Stimulated activated CD8-positive, alpha-beta memory T cell treated with anti-CD3 and anti-CD28 coated beads, Interleukin-7, amount 100 ng/mL, for 24 hours (primary cell): ENCODE measurements around the gene KRTCAP2.

Experiments
- DNase-seq: peaks from one replicate; pipeline ENCODE4 v3.0.0-alpha.2; 2020; ENCODE audit warnings: low read depth

Gene KRTCAP2

DNA sequence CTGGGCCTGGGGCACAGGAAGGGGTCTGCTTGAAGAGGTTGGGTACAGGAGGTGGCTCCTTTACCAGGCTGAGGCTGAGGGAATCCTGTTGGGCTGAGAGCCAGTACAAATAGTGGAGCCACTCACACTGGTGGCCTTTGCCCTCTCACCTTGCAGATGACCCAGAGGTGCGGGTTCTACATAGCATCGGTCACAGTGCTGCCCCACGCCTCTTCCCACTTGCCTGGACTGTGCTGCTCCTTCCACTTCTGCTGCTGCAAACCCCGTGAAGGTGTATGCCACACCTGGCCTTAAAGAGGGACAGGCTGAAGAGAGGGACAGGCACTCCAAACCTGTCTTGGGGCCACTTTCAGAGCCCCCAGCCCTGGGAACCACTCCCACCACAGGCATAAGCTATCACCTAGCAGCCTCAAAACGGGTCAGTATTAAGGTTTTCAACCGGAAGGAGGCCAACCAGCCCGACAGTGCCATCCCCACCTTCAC is 39.3 kb downstream of the KRTCAP2 start:
- DNase-seq, result no peak

DNA sequence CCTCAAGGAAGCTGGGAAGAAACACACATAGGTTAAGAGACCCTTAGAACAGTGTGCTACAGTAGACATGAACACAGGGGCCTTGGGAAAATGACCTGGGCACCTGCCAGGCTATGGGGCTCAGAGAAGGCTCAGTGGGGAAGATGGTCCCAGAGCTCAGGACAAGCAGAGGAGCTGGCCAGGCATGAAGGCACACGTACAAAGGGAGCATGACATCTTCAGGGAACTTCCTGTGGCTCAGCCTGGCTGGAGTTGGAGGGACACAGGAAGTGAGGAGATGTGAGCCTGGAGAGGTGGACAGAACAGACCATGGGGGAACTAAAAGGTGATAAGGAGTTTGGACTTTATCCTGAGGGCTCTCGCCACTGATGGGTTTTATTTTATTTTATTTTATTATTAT is 41.2 kb downstream of the KRTCAP2 start:
- no peak for DNase-seq

DNA sequence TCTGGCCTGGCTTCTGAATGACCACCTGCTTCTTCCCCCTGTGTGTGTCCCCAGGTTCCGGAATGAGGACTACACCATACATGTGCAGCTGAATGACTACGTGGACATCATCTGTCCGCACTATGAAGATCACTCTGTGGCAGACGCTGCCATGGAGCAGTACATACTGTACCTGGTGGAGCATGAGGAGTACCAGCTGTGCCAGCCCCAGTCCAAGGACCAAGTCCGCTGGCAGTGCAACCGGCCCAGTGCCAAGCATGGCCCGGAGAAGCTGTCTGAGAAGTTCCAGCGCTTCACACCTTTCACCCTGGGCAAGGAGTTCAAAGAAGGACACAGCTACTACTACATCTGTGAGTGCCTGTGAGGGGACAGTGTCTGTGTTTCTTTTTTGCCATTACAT is 41.8 kb downstream of the KRTCAP2 start:
- no peak for DNase-seq

DNA sequence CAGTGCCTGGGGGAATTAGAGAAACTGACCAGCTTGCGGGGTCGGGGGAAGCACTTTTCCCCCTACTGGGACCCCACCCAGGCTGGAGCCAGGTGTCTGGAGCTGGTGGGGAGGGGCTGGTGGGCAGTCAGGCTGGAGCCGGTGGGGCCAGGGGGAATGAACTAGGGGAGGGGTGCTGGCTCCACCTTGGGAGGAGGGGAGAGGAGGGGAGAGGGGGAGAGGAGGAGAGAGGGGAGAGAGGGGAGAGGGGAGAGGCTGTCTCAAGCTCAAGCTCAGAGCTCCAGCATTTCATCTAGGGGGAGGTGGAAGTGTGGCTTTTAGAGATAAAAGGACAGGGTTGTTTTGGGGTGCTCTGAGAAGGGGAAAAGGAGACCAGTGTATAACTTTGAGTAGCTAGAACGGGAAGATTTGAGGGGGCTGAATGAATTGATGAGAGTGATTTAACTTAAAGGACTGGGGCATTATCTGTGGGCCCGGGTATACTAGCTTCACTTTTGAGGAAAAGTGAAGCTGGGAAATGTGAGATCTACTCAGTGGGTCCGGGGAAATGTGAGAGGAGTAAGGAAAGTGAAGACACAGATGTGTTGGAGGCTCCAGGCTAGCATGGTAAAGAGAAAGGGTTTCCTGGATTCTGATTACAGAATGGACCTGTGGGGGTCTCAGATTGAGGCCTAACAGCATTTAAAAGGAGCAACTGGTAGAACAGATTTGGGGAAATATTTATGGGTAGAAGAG is 42.7 kb downstream of the KRTCAP2 start:
- DNase-seq, result no peak

DNA sequence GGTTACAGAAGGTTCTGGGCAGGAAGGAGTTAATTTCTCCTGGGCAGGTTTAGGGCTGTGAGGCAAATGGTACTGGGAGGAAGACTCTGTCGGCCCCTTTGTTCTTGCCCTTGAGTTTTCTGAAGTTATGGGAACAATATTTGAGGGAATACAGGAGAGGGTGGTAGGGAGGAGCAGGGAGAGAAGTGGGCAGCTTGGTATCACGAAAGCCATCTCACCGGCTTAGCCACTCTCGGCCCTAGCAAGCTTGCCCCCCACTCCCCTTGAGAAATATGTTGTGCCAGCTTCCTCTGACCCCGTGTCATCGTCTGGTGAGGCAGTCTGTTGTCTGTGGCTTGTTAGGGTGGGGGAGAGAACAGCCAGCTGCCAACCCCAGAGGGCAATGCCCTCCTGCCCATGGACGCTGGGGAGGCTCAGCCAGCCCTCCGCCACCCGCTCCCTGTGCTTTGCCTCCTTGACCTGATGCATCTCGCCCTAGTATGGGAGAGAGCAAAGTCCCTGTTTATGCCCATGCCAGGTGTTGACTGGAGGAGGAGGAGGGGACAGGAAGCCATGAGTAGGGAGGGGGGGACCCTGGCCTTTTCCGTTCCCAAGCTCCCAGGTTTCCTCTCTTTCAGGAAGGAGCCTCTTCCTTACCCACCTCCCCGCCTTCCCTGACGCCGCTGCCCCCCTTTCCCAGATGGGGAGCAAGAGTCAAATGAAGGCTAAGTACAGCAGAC is 44.2 kb downstream of the KRTCAP2 start:
- DNase-seq, result no peak

DNA sequence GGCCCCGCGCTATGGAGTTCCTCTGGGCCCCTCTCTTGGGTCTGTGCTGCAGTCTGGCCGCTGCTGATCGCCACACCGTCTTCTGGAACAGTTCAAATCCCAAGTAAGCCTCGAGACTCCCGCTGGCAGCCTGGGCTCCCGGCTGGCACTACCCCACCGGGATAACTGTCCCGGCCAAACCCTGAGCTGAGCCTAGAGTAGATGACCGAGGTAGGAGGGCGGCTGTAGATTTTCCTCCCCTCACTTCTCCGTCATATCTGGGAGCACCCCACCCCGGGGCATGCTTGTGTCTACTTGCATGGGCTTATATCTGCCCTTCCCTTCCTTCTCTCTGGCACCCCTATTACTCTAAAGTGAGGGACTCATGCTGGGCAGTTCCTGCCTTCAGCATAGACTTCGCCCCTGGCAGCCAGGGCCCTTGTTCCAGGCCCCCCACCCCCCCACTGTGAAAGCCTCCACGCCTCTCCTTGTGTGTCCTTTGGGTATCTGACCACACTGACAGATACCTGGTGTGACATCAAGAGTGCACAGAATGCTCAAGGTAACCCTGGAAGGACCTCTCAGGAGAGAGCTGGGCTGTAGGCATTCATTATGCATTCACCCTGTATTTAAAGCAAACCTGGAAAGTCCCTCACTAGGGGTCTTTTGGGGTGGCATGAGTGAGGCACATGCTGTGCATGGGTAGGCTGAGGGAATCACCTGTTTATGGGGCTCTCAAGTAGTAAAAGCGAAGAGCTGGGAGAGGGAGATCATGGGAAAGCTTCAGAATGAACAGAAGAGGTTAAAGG is 44.9 kb downstream of the KRTCAP2 start:
- no peak for DNase-seq

DNA sequence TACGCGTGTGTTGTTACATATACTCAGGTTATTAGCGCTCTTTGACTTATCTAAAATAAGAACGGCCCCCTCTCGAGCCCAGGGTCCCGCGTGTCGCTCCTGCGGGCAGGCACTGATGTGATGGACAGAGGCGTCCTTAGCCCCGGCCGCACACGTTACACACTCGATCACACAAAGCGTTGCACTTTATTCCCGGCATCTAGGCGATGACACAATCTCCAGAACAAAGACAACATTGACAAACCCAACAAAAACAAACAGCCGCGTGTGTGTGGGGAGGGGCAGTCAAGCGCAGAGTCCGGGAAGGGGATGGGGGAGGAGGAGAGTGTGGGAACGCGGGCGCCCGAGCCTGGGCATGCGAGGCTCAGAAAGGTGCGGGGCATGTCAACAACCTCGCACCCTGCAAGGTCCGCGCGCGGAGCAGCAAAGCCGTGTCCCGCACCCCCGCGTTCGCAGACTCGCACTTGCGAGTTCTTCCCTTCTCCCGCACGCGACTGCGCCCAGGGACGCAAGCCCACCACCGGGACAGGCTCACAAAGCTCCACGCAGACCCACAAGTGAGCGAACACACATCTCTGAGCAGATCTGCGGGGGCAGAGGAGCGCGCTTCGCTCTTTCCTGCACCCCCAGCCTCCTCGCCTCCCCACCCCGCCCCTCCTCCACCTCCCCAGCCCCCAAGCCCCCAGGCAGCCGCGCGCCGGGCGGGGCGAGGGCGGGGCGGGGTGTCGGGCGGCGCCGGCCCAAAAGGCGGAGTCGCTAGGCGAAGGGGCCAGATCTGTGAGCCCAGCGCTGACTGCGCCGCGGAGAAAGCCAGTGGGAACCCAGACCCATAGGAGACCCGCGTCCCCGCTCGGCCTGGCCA is 45.8 kb downstream of the KRTCAP2 start, which contains the start of gene EFNA1:
Gene EFNA1 (plus strand): TSS at position 772 of the 862 bp plus-strand sequence. CDS start 102 bp downstream, outside the sequence.
- no peak for DNase-seq

DNA sequence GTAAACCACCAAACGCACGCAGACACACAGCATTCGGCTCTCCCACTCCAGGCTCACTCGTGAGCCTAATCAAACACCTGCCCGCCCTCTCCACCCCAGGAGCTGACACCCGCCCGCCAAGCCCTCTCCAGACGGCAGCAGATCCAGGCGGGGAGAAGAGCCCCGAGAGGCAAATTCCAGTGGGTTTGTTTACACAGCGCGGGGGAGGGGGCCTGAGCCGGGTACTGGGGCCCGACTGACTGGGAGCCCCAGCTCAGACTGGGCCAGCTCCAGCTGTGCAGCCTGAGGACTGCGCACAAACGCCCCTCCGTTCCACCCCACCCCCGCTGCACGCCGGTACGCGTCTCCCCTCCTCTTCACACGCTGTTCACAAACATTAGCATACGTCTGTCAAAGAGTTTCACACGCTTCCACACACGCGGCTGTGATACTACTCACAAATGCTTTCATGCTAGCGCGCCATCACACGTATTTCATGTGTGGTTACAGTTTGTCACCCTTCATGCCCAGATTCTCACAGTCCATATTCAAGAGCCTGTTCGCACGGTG is 46.5 kb downstream of the KRTCAP2 start:
- no peak for DNase-seq

DNA sequence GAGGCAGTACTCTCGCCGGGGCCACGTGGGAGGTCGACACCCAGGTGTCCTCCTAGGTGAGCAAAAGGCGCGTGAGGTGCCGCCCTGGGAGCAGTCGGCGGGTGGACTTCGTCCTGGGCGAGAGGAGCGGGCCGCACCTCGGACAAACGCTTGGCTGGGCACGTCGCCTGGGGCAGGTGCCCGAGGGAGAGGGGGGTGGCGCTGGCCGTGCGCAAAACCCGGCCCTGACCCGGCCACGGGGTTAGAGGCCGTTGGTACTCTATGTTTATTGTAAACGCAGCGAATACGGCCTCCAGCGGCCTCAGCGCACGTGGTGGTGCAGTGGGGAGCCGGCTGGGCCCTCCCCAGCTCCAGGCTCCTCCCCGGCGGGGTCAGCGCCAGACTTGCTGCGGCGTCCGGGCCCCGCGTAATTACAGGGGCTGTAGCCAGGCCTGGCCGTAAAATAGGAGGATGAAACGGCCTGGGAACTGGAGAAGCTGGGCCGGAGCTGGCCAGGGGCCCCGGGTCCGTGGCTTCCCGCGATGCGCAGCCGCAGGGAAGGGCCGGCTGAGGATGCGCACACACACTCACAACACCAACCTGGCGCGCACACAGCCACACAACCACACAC is 47.1 kb downstream of the KRTCAP2 start:
- no peak for DNase-seq

DNA sequence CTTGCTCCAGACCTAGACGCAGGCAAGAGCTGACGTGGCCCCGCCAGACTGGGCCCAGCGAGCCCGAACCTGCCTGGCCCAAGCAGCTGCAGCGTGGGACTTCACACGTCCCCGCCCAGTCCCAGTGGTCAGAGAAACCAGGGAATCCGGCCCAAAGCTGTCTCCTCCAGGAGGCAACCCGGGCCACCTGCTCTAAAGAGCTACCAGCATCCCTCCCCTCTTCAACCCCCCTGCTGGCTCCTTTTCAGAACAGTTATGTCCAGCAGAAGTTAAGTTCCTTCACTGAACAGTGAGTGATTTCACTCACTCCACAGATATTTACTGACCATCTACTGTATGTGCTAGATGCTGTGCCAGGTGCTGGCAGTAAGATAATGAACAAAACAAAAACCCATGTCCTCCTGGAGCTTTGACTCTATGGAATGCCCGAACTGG is 47.6 kb downstream of the KRTCAP2 start:
- no peak for DNase-seq

DNA sequence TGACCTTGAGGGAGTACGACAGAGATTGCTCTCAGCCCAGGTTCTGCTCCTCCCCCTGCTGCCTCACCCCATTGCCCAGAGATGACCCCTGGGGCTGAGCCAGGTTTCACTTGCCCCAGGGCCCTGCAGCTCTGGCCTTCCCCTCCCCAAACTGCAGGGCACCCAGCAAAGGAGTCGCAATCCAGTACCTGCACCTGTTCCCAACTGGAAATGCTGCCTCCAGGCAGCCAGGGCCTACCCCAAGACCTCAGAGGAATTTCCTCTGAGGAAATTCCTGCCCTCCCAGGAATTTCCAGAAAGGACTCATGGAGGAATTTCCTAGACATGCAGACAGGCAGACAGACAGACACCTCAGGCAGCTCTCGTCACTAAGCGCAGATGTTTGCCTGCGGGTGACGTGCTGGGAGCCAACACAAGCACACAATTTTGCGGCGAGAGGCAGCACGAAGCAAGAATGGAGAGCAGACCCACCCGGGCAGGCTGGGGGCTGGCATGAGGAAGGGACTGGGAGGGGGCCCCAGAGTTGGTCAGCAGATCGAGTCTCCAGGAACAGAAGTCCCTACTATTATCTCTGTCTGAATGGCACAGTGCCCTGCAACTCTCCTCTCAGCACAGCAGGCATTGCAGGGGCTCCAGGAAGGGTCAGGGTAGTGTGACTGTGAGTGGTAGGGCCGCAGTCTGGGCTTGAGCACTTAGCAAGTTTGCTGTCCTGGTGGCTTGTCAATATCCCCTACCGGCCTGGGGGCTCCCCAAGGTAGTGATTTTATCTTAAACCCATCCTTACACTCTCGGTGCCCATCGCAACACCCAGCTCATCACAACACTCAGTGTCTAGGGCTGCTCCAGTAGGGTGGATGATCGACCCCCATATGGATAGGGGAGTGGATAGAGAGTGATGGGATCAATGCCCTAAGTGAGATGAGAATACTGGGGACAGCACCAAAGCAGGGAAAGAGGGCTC is 48.3 kb downstream of the KRTCAP2 start:
- no peak for DNase-seq

DNA sequence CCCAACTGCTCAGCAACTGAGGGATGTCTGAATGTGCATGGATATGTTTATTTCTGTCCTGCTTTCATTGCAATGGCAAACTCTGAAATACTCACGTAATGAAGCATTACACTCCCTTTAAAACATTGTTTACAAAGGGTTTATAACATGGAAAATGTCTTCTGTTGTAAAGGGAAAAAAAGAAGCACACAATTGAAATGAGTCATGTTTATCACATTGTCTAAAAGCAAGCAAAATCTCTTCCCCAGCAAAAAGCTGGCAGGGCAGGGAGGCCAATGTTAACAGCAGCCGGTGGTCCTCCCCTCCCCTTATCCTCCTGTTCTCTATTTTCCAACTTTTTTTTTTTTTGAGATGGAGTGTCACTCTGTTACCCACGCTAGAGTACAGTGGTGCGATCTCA is 49.3 kb downstream of the KRTCAP2 start:
- no peak for DNase-seq

DNA sequence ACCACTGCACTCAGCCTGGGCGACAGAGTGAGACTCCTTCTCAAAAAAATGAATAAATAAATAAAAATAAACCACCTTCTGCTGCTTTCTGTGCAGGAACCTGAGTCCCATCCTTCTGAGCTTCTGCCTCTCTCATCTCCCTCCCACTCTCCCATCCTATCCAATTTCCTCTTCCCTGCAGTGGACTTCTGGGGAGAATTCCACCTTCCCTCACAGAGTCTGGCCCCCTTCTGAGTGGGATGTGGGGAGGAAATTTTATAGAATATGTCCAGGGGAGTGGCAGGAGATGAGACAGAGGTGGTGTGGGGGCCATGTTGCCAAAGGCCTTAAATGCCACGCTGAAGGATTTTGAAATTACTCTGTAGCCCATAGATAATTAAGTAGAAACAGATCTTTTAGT is 50.8 kb downstream of the KRTCAP2 start:
- DNase-seq, result no peak

DNA sequence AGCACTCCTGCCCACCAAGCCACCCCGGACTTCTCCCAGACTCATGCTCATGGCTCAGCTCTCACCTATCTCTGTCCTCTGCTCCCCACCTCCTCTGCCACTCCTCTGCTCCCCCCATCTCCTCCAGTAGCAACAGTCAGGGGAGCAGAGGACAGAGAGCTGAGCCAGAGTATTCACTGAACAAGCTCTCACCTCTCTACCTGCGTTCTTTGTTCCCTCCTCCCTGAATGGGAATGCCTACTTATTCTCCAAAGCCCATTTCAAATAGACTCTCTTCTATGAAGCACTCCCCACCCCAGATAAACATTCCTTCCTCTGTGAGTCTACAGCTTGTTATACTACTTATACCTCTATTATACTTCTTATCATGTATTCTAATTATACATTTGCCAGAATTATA is 51.9 kb downstream of the KRTCAP2 start:
- no peak for DNase-seq

DNA sequence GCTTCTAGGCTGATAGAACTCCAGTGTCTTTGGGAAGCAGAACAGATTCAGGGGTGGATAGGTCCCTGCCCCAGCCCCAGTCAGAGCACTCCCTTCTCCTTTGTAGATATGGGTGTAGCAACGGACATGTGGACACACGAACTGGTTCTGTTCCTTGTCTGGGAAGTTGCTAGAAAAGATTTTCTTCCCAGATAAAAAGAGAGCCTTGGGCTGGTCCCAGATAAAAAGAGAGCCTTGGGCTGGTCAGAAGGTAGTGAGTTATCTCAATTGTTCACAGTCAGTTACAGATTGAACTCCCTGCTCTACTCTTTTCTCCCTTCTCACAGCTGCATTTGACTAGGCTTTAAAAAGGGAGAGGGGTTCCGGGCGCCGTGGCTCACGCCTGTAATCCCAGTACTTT is 52.9 kb downstream of the KRTCAP2 start:
- no peak for DNase-seq
